ENCODE results near the gene ZSCAN26.

GRCh38 chr6:28323813-28324424, 57.0 kb downstream of the ZSCAN26 start:
- TF ChIP-seq, protein P1, sequence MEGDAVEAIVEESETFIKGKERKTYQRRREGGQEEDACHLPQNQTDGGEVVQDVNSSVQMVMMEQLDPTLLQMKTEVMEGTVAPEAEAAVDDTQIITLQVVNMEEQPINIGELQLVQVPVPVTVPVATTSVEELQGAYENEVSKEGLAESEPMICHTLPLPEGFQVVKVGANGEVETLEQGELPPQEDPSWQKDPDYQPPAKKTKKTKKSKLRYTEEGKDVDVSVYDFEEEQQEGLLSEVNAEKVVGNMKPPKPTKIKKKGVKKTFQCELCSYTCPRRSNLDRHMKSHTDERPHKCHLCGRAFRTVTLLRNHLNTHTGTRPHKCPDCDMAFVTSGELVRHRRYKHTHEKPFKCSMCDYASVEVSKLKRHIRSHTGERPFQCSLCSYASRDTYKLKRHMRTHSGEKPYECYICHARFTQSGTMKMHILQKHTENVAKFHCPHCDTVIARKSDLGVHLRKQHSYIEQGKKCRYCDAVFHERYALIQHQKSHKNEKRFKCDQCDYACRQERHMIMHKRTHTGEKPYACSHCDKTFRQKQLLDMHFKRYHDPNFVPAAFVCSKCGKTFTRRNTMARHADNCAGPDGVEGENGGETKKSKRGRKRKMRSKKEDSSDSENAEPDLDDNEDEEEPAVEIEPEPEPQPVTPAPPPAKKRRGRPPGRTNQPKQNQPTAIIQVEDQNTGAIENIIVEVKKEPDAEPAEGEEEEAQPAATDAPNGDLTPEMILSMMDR (conservative IDR thresholded peaks at IDR 0.05; ENCODE audit: low read length): no peak
- no peak for TF ChIP-seq EZH2phosphoT487 (IDR thresholded peaks at IDR 0.05; ENCODE audit: borderline replicate concordance)
